Endodermal cell (in vitro differentiated cells): Measurements from ENCODE around the gene TPP1. TPM values are rescaled to one million over a fixed set of nuclear protein-coding genes. Genes with fewer than 3 reads are reported as not detected.

Experiments
- DNase-seq: peaks from one replicate; pipeline ENCODE4 v3.0.0-alpha.2; 2017
- H3K27ac ChIP-seq: 2 replicates; pipeline ENCODE4 v1.5.1; 2013; ENCODE audit warnings: mild to moderate bottlenecking, low read depth, low read length, moderate library complexity
- H3K27me3 ChIP-seq: 2 replicates; pipeline ENCODE4 v1.6.1; 2013; ENCODE audit warnings: mild to moderate bottlenecking, low read length, moderate library complexity; ENCODE audit not compliant: insufficient read depth, control insufficient read depth, poor library complexity, severe bottlenecking
- H3K36me3 ChIP-seq: 2 replicates; pipeline ENCODE4 v1.7.0; 2013; ENCODE audit warnings: mild to moderate bottlenecking, low read length, moderate library complexity; ENCODE audit not compliant: control insufficient read depth, insufficient read depth
- H3K4me1 ChIP-seq: one replicate; pipeline ENCODE4 v1.7.0; 2013; ENCODE audit warnings: low read length; ENCODE audit not compliant: control insufficient read depth, insufficient read depth
- H3K4me3 ChIP-seq: 2 replicates; pipeline ENCODE4 v1.5.1; 2013; ENCODE audit warnings: mild to moderate bottlenecking, low read length, moderate library complexity
- H3K9ac ChIP-seq: 2 replicates; pipeline ENCODE4 v1.6.1; 2013; ENCODE audit warnings: mild to moderate bottlenecking, low read length, moderate library complexity; ENCODE audit not compliant: poor library complexity, severe bottlenecking; ENCODE audit errors: extremely low read depth
- H3K9me3 ChIP-seq: 2 replicates; pipeline ENCODE4 v1.6.1; 2013; ENCODE audit warnings: mild to moderate bottlenecking, low read length, moderate library complexity; ENCODE audit not compliant: control insufficient read depth
- H3K27ac Mint-ChIP-seq: 2 replicates; pipeline ENCODE4 v1.8.0; 2020; ENCODE audit warnings: mixed read lengths
- H3K27me3 Mint-ChIP-seq: 2 replicates; pipeline ENCODE4 v1.8.0; 2021; ENCODE audit warnings: mild to moderate bottlenecking, mixed read lengths; ENCODE audit not compliant: insufficient read depth
- H3K36me3 Mint-ChIP-seq: 2 replicates; pipeline ENCODE4 v1.8.0; 2020; ENCODE audit warnings: low read depth, mixed read lengths
- H3K4me1 Mint-ChIP-seq: 2 replicates; pipeline ENCODE4 v1.8.0; 2020; ENCODE audit warnings: mixed read lengths
- H3K4me3 Mint-ChIP-seq: 2 replicates; pipeline ENCODE4 v1.8.0; 2020; ENCODE audit warnings: mild to moderate bottlenecking, moderate library complexity, mixed read lengths
- H3K9me3 Mint-ChIP-seq: 2 replicates; pipeline ENCODE4 v1.8.0; 2020; ENCODE audit warnings: mild to moderate bottlenecking, mixed read lengths
- WGBS, 2 experiments: methylation state at CpG; one replicate each; pipeline versions ENCODE4 v1.1.5 to v1.1.7; 2013; ENCODE audit warnings: missing lambda C conversion rate in 2 of 2, mixed read lengths in 1 of 2; ENCODE audit not compliant: insufficient coverage in 1 of 2, insufficient read length in 1 of 2; 5-methylcytosine and 5-hydroxymethylcytosine counted together
- total RNA-seq, 2 donors: library from RNA; stranded (reverse); fragmentation: NEBNext Ultra II Directional in 1 of 2; extraction: Animal tissue kit (Norgen Biotek cat#: 25700) in 1 of 2; gene quantifications; 2 replicates in 1 of 2; 3 replicates in 1 of 2; pipeline ENCODE4 v1.2.1, GENCODE V29; 2021
- TF ChIP-seq, protein P1 (sequence below): fragments of 200-600 bp; sonication (generic); conservative IDR thresholded peaks from 2 replicates; pipeline ENCODE4 v1.5.0; 2021; ENCODE audit warnings: antibody characterized with exemption, mild to moderate bottlenecking

The TPP1 gene
- total RNA-seq, 2 donors from 2014 or later, result 68.3 to 71.0 TPM

- no peak overlapping the region for H3K4me3 ChIP-seq
- H3K27me3 ChIP-seq, result peaks cover 29% of the 10 kb centered on the region
- peaks cover 23% of the 10 kb centered on the region for H3K36me3 Mint-ChIP-seq
- H3K4me1 ChIP-seq, result no peaks in the 10 kb centered on the region
- peaks cover 53% of the 10 kb centered on the region for H3K36me3 ChIP-seq
- TF ChIP-seq, protein P1, sequence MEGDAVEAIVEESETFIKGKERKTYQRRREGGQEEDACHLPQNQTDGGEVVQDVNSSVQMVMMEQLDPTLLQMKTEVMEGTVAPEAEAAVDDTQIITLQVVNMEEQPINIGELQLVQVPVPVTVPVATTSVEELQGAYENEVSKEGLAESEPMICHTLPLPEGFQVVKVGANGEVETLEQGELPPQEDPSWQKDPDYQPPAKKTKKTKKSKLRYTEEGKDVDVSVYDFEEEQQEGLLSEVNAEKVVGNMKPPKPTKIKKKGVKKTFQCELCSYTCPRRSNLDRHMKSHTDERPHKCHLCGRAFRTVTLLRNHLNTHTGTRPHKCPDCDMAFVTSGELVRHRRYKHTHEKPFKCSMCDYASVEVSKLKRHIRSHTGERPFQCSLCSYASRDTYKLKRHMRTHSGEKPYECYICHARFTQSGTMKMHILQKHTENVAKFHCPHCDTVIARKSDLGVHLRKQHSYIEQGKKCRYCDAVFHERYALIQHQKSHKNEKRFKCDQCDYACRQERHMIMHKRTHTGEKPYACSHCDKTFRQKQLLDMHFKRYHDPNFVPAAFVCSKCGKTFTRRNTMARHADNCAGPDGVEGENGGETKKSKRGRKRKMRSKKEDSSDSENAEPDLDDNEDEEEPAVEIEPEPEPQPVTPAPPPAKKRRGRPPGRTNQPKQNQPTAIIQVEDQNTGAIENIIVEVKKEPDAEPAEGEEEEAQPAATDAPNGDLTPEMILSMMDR, result no peak
- H3K27ac Mint-ChIP-seq, result no peak overlapping the region
- H3K4me3 Mint-ChIP-seq, result no peak overlapping the region
- peaks cover 2% of the 10 kb centered on the region for H3K4me1 Mint-ChIP-seq
- H3K27me3 Mint-ChIP-seq, result peaks cover 41% of the 10 kb centered on the region
- no peak for DNase-seq
- H3K9ac ChIP-seq, result no peak overlapping the region
- H3K9me3 Mint-ChIP-seq, result no peaks in the 10 kb centered on the region
- 92 to 95% methylated on average over 17 to 29 of the region's 29 CpGs for WGBS, 2 experiments
- H3K27ac ChIP-seq, result no peak overlapping the region
- no peaks in the 10 kb centered on the region for H3K9me3 ChIP-seq
Measured at GRCh38 chr11:6632116-6633073, 13.2 kb upstream of the TPP1 start.

GRCh38 chr11:6631361-6631890 is 12.2 kb upstream of the TPP1 start:
- no peak for DNase-seq
- WGBS, 2 experiments, result 91% methylated on average over 9 to 11 of the region's 11 CpGs
- TF ChIP-seq, protein P1, result no peak
- Mint-ChIP-seq H3K27me3 (peaks cover 41% of the 10 kb centered on the region), H3K4me1 (peaks cover 2% of the 10 kb centered on the region), H3K27ac (no peak overlapping the region), H3K4me3 (no peak overlapping the region), H3K36me3 (peaks cover 28% of the 10 kb centered on the region), H3K9me3 (no peaks in the 10 kb centered on the region)
- Histone ChIP-seq H3K27ac (no peak overlapping the region), H3K27me3 (peaks cover 29% of the 10 kb centered on the region), H3K36me3 (peaks cover 62% of the 10 kb centered on the region), H3K4me3 (no peak overlapping the region), H3K4me1 (no peaks in the 10 kb centered on the region), H3K9me3 (no peaks in the 10 kb centered on the region), H3K9ac (no peak overlapping the region)

- H3K36me3 Mint-ChIP-seq, result peaks cover 33% of the 10 kb centered on the region
- WGBS, 2 experiments, result 39 to 45% methylated on average over 8 to 28 of the region's 28 CpGs
- no peaks in the 10 kb centered on the region for H3K9me3 ChIP-seq
- H3K4me1 ChIP-seq, result no peaks in the 10 kb centered on the region
- H3K36me3 ChIP-seq, result peaks cover 68% of the 10 kb centered on the region
- H3K27me3 ChIP-seq, result peaks cover 29% of the 10 kb centered on the region
- peak overlapping the region; percentile 46 for H3K4me3 Mint-ChIP-seq
- no peaks in the 10 kb centered on the region for H3K9me3 Mint-ChIP-seq
- H3K9ac ChIP-seq, result no peak overlapping the region
- TF ChIP-seq, protein P1, result no peak
- H3K4me3 ChIP-seq, result peak overlapping the region; percentile 29
- no peak for DNase-seq
- H3K27ac Mint-ChIP-seq, result no peak overlapping the region
- H3K4me1 Mint-ChIP-seq, result peaks cover 2% of the 10 kb centered on the region
- no peak overlapping the region for H3K27ac ChIP-seq
- peaks cover 41% of the 10 kb centered on the region for H3K27me3 Mint-ChIP-seq
Measured at GRCh38 chr11:6630632-6631291, 11.5 kb upstream of the TPP1 start.
